Neuron (in vitro differentiated cells): ENCODE results near the gene LARGE1.

Experiments
- H2AFZ ChIP-seq: one replicate; pipeline ENCODE4 v1.6.1; 2013; ENCODE audit warnings: low read depth, mild to moderate bottlenecking, inconsistent platforms, low read length, moderate library complexity
- H3K27me3 ChIP-seq: one replicate; pipeline ENCODE4 v1.6.1; 2013; ENCODE audit warnings: low read length; ENCODE audit not compliant: insufficient read depth
- H3K36me3 ChIP-seq: one replicate; pipeline ENCODE4 v1.6.1; 2013; ENCODE audit warnings: low read length; ENCODE audit not compliant: insufficient read depth
- H3K4me1 ChIP-seq: one replicate; pipeline ENCODE4 v1.6.1; 2013; ENCODE audit warnings: low read length; ENCODE audit not compliant: insufficient read depth
- H3K4me3 ChIP-seq: 2 replicates; pipeline ENCODE4 v1.5.1; 2013; ENCODE audit warnings: mild to moderate bottlenecking, low read length, moderate library complexity
- H3K9me3 ChIP-seq: one replicate; pipeline ENCODE4 v1.6.1; 2013; ENCODE audit warnings: low read length

Gene LARGE1

GRCh38 chr22:33565580-33565995 is 354.7 kb downstream of the LARGE1 start:
- peaks cover 7% of the 10 kb centered on the region for H3K36me3 ChIP-seq

GRCh38 chr22:33564683-33565082 is 355.6 kb downstream of the LARGE1 start:
- Histone ChIP-seq H3K4me1 (peaks cover 10% of the 10 kb centered on the region), H2AFZ (no peak overlapping the region), H3K9me3 (peaks cover 7% of the 10 kb centered on the region), H3K36me3 (peaks cover 13% of the 10 kb centered on the region), H3K27me3 (no peaks in the 10 kb centered on the region), H3K4me3 (no peak overlapping the region)

More at GRCh38 chr22:33565580-33565995, 354.7 kb downstream of the LARGE1 start:
- Histone ChIP-seq H2AFZ (no peak overlapping the region), H3K4me3 (no peak overlapping the region), H3K9me3 (no peaks in the 10 kb centered on the region), H3K4me1 (peaks cover 12% of the 10 kb centered on the region), H3K27me3 (no peaks in the 10 kb centered on the region)

- Histone ChIP-seq H3K27me3 (no peaks in the 10 kb centered on the region), H3K9me3 (peaks cover 11% of the 10 kb centered on the region), H3K4me1 (no peaks in the 10 kb centered on the region), H3K4me3 (no peak overlapping the region), H2AFZ (no peak overlapping the region), H3K36me3 (peaks cover 13% of the 10 kb centered on the region)
Observed at GRCh38 chr22:33563220-33563964, 356.9 kb downstream of the LARGE1 start.

- no peak overlapping the region for H2AFZ ChIP-seq
- H3K9me3 ChIP-seq, result peaks cover 11% of the 10 kb centered on the region
- no peaks in the 10 kb centered on the region for H3K27me3 ChIP-seq
- H3K4me3 ChIP-seq, result no peak overlapping the region
- no peaks in the 10 kb centered on the region for H3K4me1 ChIP-seq
- H3K36me3 ChIP-seq, result peaks cover 13% of the 10 kb centered on the region
Observed at GRCh38 chr22:33562501-33562900, 357.8 kb downstream of the LARGE1 start.

- Histone ChIP-seq H3K27me3 (no peaks in the 10 kb centered on the region), H3K4me1 (no peaks in the 10 kb centered on the region), H3K4me3 (no peak overlapping the region), H3K36me3 (peaks cover 13% of the 10 kb centered on the region), H3K9me3 (peaks cover 11% of the 10 kb centered on the region), H2AFZ (no peak overlapping the region)
Observed at GRCh38 chr22:33561149-33561807, 359.0 kb downstream of the LARGE1 start.

GRCh38 chr22:33557836-33558235 is 362.4 kb downstream of the LARGE1 start:
- Histone ChIP-seq H3K4me1 (no peaks in the 10 kb centered on the region), H2AFZ (no peak overlapping the region), H3K4me3 (no peak overlapping the region), H3K36me3 (peaks cover 12% of the 10 kb centered on the region), H3K27me3 (no peaks in the 10 kb centered on the region), H3K9me3 (peaks cover 11% of the 10 kb centered on the region)

- H2AFZ ChIP-seq, result no peak overlapping the region
- H3K4me1 ChIP-seq, result no peaks in the 10 kb centered on the region
- peaks cover 11% of the 10 kb centered on the region for H3K9me3 ChIP-seq
- H3K27me3 ChIP-seq, result no peaks in the 10 kb centered on the region
- no peak overlapping the region for H3K4me3 ChIP-seq
- H3K36me3 ChIP-seq, result peaks cover 9% of the 10 kb centered on the region
Observed at GRCh38 chr22:33555814-33556522, 364.3 kb downstream of the LARGE1 start.

- no peaks in the 10 kb centered on the region for H3K9me3 ChIP-seq
- no peaks in the 10 kb centered on the region for H3K4me1 ChIP-seq
- H3K27me3 ChIP-seq, result no peaks in the 10 kb centered on the region
- H3K36me3 ChIP-seq, result peaks cover 8% of the 10 kb centered on the region
- no peak overlapping the region for H3K4me3 ChIP-seq
- no peak overlapping the region for H2AFZ ChIP-seq
Observed at GRCh38 chr22:33553493-33553892, 366.8 kb downstream of the LARGE1 start.

GRCh38 chr22:33544707-33545106 is 375.6 kb downstream of the LARGE1 start:
- peaks cover 3% of the 10 kb centered on the region for H3K9me3 ChIP-seq
- peaks cover 5% of the 10 kb centered on the region for H3K36me3 ChIP-seq
- no peaks in the 10 kb centered on the region for H3K27me3 ChIP-seq
- peaks cover 16% of the 10 kb centered on the region for H3K4me1 ChIP-seq
- no peak overlapping the region for H2AFZ ChIP-seq
- no peak overlapping the region for H3K4me3 ChIP-seq

GRCh38 chr22:33542722-33543121 is 377.6 kb downstream of the LARGE1 start:
- Histone ChIP-seq H3K36me3 (no peaks in the 10 kb centered on the region), H2AFZ (no peak overlapping the region), H3K4me1 (peaks cover 16% of the 10 kb centered on the region), H3K27me3 (no peaks in the 10 kb centered on the region), H3K9me3 (peaks cover 3% of the 10 kb centered on the region), H3K4me3 (no peak overlapping the region)

- H2AFZ ChIP-seq, result no peak overlapping the region
- no peak overlapping the region for H3K4me3 ChIP-seq
- H3K27me3 ChIP-seq, result no peaks in the 10 kb centered on the region
- peaks cover 3% of the 10 kb centered on the region for H3K9me3 ChIP-seq
- H3K4me1 ChIP-seq, result peaks cover 16% of the 10 kb centered on the region
- no peaks in the 10 kb centered on the region for H3K36me3 ChIP-seq
Observed at GRCh38 chr22:33542153-33542552, 378.1 kb downstream of the LARGE1 start.

GRCh38 chr22:33539902-33540751 is 380.1 kb downstream of the LARGE1 start:
- Histone ChIP-seq H2AFZ (no peak overlapping the region), H3K36me3 (no peaks in the 10 kb centered on the region), H3K4me3 (no peak overlapping the region), H3K27me3 (no peaks in the 10 kb centered on the region), H3K9me3 (peaks cover 3% of the 10 kb centered on the region), H3K4me1 (peaks cover 16% of the 10 kb centered on the region)
